Peyer's patch (tissue), 4 donors: ENCODE measurements around the gene RIPOR1.

ENCODE experiments used
- CTCF ChIP-seq, 6 experiments: fragments of 450-650 bp in 4 of 6; fragments of 200-600 bp in 2 of 6; sonication (generic) in 1 of 6; IDR thresholded peaks; one replicate each; pipeline ENCODE4 v1.5.1; 2017 to 2019; ENCODE audit warnings: antibody characterized with exemption in 6 of 6, mild to moderate bottlenecking in 3 of 6, moderate library complexity in 1 of 6
- POLR2A ChIP-seq, 2 donors: fragments of 450-650 bp; IDR thresholded peaks; one replicate each; pipeline ENCODE4 v1.5.1; 2017; ENCODE audit warnings: antibody characterized with exemption in 2 of 2, mild to moderate bottlenecking in 2 of 2, moderate library complexity in 2 of 2

- TF ChIP-seq CTCF (IDR thresholded peaks at IDR 0.05) (peak; percentile 62 to 91 (median 80)), POLR2A (IDR thresholded peaks at IDR 0.05) (no peak)
Observed at GRCh38 chr16:67562526-67562917, 33.9 kb downstream of the RIPOR1 start, which contains the start of gene CTCF.
